Prostate gland (tissue), 1 donor: ENCODE results near the gene SNAPC2.

Experiments used
- POLR2A ChIP-seq: fragments of 450-650 bp; IDR thresholded peaks from one replicate; pipeline ENCODE4 v1.6.1; 2016; ENCODE audit warnings: antibody characterized with exemption, mild to moderate bottlenecking
- POLR2AphosphoS5 ChIP-seq: sonication (generic); formaldehyde crosslinking; IDR thresholded peaks from one replicate; pipeline ENCODE4 v1.6.1; 2017; ENCODE audit warnings: antibody characterized with exemption

- no peak for TF ChIP-seq POLR2AphosphoS5
- TF ChIP-seq POLR2A = no peak
Measured at GRCh38 chr19:7922836-7923195, 2.7 kb downstream of the SNAPC2 start.
